ENCODE measurements around the gene HSPB1. TPM values are rescaled to one million over a fixed set of nuclear protein-coding genes. Genes with fewer than 3 reads are reported as not detected.

Gene HSPB1
- total and polyA plus RNA-seq, 2 experiments from 2014 or later, result 48.1 to 437 TPM

DNA sequence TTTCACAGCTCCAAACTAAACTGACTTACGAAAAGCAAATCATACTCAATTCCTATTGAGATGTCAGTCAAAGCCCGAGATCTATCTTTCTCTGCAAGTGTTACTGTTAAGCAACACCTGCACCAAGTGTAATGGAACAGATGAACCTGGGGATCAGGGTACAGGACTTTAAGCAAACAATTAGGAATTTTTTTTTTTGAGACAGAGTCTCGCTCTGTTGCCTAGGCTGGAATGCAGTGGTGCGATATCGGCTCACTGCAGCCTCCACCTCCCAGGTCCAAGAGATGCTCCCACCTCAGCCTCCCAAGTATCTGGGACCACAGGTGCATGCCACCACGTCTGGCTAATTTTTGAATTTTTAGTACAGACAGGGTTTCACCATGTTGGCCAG lies 41.5 kb downstream of the HSPB1 start (continued):
- TF ChIP-seq, protein P1, sequence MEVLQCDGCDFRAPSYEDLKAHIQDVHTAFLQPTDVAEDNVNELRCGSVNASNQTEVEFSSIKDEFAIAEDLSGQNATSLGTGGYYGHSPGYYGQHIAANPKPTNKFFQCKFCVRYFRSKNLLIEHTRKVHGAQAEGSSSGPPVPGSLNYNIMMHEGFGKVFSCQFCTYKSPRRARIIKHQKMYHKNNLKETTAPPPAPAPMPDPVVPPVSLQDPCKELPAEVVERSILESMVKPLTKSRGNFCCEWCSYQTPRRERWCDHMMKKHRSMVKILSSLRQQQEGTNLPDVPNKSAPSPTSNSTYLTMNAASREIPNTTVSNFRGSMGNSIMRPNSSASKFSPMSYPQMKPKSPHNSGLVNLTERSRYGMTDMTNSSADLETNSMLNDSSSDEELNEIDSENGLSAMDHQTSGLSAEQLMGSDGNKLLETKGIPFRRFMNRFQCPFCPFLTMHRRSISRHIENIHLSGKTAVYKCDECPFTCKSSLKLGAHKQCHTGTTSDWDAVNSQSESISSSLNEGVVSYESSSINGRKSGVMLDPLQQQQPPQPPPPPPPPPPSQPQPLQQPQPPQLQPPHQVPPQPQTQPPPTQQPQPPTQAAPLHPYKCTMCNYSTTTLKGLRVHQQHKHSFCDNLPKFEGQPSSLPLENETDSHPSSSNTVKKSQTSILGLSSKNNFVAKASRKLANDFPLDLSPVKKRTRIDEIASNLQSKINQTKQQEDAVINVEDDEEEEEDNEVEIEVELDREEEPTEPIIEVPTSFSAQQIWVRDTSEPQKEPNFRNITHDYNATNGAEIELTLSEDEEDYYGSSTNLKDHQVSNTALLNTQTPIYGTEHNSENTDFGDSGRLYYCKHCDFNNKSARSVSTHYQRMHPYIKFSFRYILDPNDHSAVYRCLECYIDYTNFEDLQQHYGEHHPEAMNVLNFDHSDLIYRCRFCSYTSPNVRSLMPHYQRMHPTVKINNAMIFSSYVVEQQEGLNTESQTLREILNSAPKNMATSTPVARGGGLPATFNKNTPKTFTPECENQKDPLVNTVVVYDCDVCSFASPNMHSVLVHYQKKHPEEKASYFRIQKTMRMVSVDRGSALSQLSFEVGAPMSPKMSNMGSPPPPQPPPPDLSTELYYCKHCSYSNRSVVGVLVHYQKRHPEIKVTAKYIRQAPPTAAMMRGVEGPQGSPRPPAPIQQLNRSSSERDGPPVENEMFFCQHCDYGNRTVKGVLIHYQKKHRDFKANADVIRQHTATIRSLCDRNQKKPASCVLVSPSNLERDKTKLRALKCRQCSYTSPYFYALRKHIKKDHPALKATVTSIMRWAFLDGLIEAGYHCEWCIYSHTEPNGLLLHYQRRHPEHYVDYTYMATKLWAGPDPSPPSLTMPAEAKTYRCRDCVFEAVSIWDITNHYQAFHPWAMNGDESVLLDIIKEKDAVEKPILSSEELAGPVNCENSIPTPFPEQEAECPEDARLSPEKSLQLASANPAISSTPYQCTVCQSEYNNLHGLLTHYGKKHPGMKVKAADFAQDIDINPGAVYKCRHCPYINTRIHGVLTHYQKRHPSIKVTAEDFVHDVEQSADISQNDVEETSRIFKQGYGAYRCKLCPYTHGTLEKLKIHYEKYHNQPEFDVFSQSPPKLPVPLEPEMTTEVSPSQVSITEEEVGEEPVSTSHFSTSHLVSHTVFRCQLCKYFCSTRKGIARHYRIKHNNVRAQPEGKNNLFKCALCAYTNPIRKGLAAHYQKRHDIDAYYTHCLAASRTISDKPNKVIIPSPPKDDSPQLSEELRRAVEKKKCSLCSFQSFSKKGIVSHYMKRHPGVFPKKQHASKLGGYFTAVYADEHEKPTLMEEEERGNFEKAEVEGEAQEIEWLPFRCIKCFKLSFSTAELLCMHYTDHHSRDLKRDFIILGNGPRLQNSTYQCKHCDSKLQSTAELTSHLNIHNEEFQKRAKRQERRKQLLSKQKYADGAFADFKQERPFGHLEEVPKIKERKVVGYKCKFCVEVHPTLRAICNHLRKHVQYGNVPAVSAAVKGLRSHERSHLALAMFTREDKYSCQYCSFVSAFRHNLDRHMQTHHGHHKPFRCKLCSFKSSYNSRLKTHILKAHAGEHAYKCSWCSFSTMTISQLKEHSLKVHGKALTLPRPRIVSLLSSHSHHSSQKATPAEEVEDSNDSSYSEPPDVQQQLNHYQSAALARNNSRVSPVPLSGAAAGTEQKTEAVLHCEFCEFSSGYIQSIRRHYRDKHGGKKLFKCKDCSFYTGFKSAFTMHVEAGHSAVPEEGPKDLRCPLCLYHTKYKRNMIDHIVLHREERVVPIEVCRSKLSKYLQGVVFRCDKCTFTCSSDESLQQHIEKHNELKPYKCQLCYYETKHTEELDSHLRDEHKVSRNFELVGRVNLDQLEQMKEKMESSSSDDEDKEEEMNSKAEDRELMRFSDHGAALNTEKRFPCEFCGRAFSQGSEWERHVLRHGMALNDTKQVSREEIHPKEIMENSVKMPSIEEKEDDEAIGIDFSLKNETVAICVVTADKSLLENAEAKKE (CRISPR knock-in tag; IDR thresholded peaks at IDR 0.05), result no peak
- TF ChIP-seq ZNF114 (CRISPR knock-in tag; IDR thresholded peaks at IDR 0.05) (no peak), EZH2 (IDR thresholded peaks at IDR 0.05; ENCODE audit: low read depth, unreplicated experiment) (no peak), STAT1 (IDR thresholded peaks at IDR 0.05; ENCODE audit: unreplicated experiment) (no peak), EZH2phosphoT487 (IDR thresholded peaks at IDR 0.05; ENCODE audit: unreplicated experiment) (no peak)
- TF ChIP-seq, protein P2, sequence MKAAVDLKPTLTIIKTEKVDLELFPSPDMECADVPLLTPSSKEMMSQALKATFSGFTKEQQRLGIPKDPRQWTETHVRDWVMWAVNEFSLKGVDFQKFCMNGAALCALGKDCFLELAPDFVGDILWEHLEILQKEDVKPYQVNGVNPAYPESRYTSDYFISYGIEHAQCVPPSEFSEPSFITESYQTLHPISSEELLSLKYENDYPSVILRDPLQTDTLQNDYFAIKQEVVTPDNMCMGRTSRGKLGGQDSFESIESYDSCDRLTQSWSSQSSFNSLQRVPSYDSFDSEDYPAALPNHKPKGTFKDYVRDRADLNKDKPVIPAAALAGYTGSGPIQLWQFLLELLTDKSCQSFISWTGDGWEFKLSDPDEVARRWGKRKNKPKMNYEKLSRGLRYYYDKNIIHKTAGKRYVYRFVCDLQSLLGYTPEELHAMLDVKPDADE (IDR thresholded peaks at IDR 0.05), result no peak

DNA sequence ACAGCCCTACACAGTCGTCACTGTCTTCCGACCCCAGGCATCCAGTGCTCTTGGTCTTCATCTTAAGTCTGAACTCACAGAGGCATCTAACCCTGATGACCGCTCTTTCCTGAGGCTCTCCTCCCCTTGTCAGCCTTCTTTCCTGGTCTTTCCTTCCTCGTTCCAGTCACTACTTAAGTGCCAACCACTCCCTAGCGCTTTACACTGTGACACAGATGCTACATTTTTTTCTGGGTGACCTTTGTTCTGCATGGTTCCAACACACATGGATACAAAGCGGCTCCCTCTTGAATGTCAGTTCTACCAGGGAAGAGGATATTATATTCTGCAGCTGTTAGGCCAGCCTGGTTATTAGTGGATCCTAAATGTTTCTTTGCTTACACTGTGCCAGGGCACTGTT lies 43.6 kb downstream of the HSPB1 start:
- peaks cover 45% of the 10 kb centered on the region for H3K4me1 Mint-ChIP-seq
- H3K27ac Mint-ChIP-seq, result peak overlapping the region; percentile 16; the same call in 1 of the 2 replicates
- no peak overlapping the region for H3K4me3 ChIP-seq
- peaks cover 15% of the 10 kb centered on the region for H3K27me3 Mint-ChIP-seq (ENCODE audit: insufficient read depth, low read depth, poor library complexity)
- H3K27me3 ChIP-seq (ENCODE audit: insufficient read depth), result no peaks in the 10 kb centered on the region
- no peak overlapping the region for H3K4me2 ChIP-seq
- no peaks in the 10 kb centered on the region for H3K9me3 Mint-ChIP-seq
- peaks cover 90% of the 10 kb centered on the region for H4K20me1 ChIP-seq (replicated peaks; ENCODE audit: insufficient read depth)
- no peak overlapping the region for H3K4me3 Mint-ChIP-seq
- ATAC-seq (no peak), DNase-seq (ENCODE audit: low spot score) (no peak)
- no peak overlapping the region for H2AFZ ChIP-seq
- no peak overlapping the region; the same call in 1 of the 2 replicates for H3K27ac ChIP-seq (ENCODE audit: low read depth)
- no peak for TF ChIP-seq JUNB (IDR thresholded peaks at IDR 0.05; ENCODE audit: unreplicated experiment)
- TF ChIP-seq NANOG (IDR thresholded peaks at IDR 0.05; ENCODE audit: borderline replicate concordance), result no peak
- TF ChIP-seq, protein P1 (CRISPR knock-in tag; IDR thresholded peaks at IDR 0.05), result no peak
- TF ChIP-seq ZNF114 (CRISPR knock-in tag; IDR thresholded peaks at IDR 0.05), result no peak
- TF ChIP-seq EZH2phosphoT487 (IDR thresholded peaks at IDR 0.05; ENCODE audit: unreplicated experiment), result no peak
- peaks cover 33% of the 10 kb centered on the region for H3F3A ChIP-seq (replicated peaks; ENCODE audit: low read depth)
- peaks cover 7% of the 10 kb centered on the region; the same call in 1 of the 2 replicates for H3K4me1 ChIP-seq (ENCODE audit: insufficient read depth)
- peaks cover 100% of the 10 kb centered on the region for H3K79me2 ChIP-seq (replicated peaks; ENCODE audit: insufficient read depth)
- H3K36me3 Mint-ChIP-seq (ENCODE audit: low read depth), result peaks cover 94% of the 10 kb centered on the region
- H3K9me2 ChIP-seq (ENCODE audit: insufficient read depth), result no peaks in the 10 kb centered on the region
- H3K36me3 ChIP-seq (ENCODE audit: insufficient read depth), result peaks cover 68% of the 10 kb centered on the region
